HG02610 (cell line): ENCODE data around the gene RFX1.
"Not testable (repeated sequence)": the region's sequence is repeated elsewhere in the genome, so short reads cannot be mapped to it uniquely, and the experiment has no call there.

Experiments
- ATAC-seq: cut with Tn5 transposase; IDR thresholded peaks from one replicate; pipeline ENCODE4 v1.9.1; 2021; ENCODE audit warnings: mild to moderate bottlenecking, moderate library complexity; ENCODE audit not compliant: unreplicated experiment

Gene RFX1

DNA sequence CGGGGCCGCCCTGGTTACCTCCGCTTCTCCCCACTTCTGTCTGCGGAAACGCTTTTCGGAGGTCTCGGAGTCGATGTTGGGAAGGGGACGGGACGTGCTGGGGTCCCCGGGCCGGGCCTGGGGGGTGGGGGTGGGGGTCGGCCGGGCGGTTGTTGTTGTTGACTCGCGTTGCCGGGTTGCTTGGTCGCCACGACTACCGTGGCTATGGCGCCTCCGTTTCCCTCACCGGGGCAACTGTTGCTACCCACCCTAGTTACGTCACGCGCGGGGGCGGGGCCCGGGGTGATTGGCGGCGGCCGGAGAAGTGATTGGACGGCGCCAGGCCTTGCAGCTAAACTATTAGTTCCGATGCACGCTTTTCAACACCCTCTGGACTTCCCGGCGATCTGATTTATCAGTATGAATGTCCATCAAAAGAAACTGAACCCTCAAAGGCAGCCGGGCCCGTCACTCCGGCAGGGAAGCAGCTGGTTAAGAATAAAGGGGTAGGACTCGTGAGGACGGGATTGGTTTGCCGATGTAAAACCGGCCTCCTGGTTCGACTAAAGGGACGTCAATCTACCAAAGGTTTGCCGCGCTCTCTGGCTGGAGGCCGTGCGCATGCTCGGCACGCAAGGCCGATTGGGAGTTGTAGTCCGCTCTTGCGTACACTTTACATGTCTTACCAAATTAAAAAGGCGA, at the start of gene RFX1:
Gene RFX1 (minus strand): TSS at position 236 of the 681 bp plus-strand sequence. CDS start 12,477 bp downstream, outside the sequence.
- peak; percentile 81 for ATAC-seq

DNA sequence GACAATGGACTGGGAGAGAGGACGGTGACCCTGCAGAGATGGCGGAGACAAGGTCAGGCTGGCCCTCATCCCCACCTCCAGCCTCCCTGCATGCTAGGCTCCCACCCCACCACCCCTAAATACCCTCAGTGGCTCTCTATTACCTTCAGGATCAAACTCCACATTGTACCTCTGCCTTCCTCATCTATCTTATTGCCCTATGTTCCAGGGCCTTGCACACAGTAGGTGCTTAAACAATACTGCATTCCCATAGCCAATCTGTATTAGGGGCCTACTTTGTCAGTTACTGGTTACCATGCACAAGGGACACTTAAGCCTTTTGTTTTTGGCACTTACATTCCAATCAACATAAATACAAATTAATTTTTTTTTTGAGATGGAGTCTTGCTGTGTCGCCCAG, 49.3 kb upstream of the RFX1 start:
- ATAC-seq: no peak

DNA sequence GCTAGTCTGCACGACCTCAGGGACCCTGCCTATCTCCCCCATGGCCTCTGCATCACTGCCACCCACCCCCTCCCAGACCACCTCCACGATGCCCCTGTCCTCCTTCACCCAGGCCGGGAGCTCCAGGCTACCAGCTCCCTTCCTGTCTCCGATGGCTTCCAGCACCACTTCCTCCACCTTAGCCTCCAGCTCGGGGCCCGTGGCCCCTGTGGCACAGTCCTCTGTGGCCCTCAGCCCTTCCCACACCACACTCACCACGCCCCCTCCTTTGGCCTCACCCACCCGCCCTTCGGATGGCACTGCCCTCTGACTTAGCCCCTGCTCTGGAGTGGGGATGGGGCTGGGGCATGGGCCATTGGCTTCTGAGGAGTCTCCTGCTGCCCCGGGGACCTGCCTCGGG, 48.6 kb upstream of the RFX1 start:
- ATAC-seq: no peak

DNA sequence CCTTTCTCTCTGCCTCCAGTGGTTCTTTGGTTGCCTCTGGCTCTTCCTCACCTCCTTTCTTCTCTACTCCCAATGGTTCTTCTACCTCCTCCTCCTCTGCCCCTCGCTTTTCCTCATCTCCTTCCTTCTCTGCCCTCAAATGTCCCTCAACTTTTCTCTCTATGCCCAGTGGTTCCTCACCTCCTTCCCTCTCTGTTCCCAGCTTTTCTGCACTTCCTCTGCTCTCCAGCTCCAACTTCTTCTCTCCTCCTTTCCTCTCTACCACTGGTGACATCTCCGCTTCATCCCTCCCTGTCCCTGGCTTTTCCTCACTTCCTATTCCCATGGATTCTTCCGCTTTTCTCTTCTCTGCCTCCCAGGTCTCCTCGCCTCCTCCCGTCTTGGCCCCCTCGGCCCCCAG, 48.0 kb upstream of the RFX1 start:
- no peak for ATAC-seq

DNA sequence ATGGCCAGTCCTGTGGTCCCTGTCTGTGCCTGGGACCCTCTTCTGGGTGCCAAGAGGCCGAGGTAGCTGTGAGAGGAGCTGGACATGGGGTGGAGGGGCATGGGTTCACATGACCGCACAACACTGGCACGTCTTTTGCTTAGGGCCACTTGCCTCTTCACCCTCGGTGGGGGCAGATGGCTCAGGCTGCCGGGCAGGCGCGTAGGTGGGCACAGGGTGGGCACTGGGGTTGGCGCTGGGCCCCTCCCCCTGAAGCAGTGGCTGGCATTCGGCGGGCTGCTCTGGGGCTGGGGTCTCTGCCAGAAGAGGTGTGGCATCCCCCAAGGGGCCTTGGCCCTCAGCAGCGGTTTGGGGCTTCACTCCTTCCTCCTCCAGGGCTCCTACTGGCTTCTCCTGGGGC, 47.4 kb upstream of the RFX1 start:
- ATAC-seq: no peak

DNA sequence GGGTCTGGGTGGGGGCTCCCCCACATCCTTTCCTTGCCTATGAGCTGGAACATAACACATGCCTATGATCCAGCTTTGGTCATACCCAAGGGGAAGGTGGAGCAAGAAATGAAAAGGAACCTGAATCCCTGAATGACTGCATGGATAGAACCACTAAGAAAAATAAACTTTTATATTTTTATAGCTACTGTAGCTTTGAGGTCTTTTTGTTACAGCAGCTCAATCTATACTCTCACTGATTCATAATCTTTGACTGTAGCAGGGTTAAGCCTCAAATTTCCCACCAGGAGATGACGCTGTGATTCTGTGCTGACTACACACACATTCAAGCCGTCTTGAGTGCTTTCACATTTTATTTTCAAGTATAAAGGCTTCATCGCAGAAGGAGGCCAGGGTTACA, 46.9 kb upstream of the RFX1 start:
- ATAC-seq: no peak

DNA sequence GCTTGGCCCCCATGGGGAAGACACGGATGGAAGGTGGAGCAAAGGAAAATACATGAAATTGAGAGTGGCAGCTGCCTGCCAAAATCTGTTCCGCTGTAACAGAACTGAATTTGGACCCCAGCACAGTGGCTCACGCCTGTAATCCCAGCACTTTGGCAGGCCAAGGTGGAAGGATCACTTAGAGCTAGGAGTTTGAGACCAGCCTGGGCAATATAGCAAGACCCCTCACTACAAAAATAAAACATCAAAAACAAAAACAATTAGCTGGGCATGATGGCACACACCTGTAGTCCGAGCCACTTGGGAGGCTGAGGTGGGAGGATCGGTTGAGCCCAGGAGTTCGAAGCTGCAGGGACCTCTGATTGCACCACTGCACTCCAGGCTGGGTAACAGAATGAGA, 46.4 kb upstream of the RFX1 start:
- no peak for ATAC-seq

DNA sequence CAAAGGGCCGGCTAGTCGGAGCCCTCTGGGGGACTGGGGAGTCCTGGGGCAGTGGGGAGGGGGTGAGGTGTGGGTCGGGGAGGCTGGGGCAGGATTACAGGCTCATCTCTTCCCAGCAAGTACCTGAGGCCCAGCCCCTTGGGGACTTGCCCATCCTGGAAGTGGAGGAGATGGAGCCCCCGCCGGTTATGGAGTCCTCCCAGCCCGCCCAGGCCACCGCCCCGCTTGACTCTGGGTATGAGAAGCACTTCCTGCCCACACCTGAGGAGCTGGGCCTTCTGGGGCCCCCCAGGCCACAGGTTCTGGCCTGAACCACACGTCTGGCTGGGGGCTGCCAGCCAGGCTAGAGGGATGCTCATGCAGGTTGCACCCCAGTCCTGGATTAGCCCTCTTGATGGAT, 45.9 kb upstream of the RFX1 start:
- ATAC-seq: no peak

DNA sequence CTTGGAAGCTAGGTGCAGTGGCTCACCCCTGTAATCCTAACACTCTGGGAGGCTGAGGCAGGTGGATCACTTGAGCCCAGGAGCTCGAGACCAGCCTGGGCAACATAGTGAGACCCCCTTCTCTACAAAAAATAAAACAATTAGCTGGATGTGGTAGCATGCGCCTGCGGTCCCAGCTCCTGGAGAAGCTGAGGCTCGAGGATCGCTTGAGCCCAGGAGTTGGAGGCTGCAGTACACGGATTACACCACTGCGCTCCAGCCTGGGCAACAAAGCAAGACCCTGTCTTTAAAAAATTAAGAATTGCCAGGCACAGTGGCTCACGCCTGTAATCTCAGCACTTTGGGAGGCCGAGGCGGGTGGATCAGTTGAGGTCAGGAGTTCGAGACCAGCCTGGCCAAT, 44.8 kb upstream of the RFX1 start:
- not testable (repeated sequence) for ATAC-seq

DNA sequence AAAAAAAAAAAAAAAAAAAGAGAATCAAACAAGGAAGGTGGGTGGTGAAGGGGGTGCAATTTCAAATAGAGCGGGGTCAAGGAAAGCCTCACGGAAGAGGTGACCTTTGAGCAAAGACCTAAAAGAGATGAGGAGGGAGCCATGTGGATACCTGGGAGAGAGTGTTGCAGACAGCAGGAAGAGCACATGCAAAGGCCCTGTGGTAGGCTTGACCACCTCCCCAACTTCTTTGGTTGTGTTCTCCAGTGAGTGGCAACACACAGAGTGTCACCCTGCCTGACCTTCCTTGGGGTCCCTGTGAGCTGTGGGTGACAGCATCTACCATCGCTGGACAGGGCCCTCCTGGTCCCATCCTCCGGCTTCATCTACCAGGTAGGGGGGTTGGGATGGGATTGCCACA, 44.4 kb upstream of the RFX1 start:
- no peak for ATAC-seq

DNA sequence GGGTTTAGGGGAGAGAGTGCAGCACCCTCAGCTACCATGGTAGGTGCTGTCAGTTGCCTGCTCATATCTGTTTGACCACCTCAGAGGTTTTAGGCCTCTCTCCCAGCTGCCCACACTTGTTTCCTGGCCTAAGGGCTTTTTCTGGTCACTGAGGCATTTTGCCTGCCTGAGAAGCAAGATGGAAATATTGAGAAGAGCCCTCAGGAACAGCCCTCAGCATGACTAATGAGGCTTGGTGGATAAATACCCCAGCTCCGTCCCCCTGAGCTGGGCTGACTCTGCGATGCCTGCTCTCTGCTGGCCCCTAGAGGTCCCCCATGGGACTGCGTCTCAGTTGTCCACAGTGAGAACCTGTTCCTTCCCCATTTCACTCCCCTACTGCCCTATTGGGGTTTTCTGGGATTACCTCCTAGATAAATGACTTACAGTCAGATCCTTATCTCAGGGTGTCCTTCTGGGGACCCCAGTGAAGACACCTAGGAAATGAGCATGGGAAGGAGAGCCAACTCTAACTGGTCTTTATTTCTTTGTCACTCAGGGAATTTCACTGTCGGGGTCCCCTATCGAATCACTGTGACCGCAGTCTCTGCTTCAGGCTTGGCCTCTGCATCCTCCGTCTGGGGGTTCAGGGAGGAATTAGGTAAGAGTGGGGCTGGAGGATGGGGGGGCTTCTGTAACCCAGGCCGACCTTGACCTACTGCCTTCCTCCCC, 42.5 kb upstream of the RFX1 start:
- no peak for ATAC-seq

DNA sequence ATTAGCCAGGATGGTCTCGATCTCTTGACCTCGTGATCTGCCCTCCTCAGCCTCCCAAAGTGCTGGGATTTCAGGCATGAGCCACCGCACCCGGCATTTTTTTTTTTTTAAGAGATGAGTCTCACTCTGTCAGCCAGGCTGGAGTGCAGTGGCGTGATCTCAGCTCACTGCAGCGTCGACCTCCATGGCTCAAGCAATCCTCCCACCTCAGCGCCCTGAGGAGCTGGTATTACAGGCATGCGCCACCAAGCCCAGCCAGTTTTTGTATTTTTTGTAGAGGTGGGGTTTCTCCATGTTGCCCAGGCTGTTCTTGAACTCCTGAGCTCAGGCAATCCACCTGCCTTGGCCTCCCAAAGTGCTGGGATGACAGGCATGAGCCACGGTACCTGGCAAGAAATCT, 41.7 kb upstream of the RFX1 start:
- not testable (repeated sequence) for ATAC-seq

DNA sequence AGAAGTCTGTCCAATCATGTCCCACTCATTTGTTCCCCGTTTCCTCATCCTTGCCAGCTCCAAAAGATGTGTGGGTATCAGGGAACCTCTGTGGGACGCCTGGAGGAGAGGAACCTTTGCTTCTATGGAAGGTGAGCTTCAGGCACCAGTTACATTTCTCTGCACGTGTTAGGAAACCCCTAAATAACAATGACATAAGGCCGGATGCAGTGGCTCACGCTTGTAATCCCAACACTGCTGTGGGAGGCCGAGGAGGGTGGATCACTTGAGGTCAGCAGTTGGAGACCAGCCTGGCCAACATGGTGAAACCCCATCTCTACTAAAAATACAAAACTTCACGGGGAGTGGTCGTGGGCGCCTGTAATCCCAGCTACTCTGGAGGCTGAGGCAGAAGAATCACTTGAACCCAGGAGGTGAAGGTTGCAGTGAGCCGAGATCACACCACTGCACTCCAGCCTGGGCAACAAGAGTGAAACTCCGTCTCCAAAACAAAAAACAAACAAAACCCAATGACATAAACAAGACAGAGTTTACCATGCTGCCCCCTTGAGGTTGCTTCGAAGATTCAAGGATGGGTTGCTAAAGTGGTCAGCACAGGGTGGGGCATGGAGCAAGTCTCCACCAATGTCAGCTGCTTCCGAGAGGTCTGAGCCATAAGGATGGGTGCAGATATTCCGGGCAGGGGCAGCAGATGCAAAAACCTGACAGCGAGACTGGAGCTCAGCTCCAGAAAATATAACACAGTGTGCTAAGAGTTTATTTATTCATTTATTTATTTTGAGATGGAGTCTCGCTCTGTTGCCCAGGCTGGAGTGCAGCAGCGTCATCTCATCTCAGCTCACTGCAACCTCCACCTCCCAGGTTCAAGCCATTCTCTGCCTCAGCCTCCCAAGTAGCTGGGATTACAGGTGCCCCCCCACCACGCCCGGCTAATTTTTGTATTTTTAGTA, 36.8 kb upstream of the RFX1 start:
- not testable (repeated sequence) for ATAC-seq

DNA sequence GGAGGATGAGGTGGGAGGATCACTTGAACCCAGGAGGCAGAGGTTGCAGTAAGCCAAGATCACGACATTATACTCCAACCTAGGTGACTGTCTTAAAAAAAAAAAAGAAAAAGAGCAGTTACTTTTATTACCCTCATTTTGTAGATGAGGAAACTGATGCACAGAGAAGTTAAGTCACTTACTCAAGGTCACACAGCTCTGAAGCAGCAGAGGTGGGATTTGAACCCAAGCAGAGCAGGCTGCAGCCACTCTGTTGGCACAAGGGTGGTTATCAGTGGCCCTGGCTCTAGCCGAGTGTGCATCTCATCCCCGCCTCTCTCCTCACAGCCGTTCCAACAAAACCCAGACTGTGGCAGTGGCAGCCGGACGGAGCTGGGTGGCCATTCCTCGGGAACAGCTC, 33.1 kb upstream of the RFX1 start:
- no peak for ATAC-seq

DNA sequence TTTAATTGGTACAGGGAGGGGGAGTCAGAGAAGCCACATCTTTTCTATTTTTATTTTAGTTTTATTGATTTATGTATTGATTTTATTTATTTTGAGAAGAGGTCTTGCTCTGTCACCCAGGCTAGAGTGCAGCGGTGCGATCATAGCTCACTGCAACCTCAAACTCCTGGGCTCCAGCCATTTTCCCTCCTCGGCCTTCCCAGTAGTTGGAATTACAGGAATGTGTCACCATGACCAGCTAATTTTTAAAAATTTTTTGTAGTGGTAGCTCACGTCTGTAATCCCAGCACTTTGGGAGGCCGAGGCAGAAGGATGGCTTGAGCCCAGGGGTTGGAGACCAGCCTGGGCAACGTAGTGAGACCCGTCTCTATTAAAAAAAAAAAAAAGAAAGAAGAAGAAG, 29.6 kb upstream of the RFX1 start:
- no peak for ATAC-seq

DNA sequence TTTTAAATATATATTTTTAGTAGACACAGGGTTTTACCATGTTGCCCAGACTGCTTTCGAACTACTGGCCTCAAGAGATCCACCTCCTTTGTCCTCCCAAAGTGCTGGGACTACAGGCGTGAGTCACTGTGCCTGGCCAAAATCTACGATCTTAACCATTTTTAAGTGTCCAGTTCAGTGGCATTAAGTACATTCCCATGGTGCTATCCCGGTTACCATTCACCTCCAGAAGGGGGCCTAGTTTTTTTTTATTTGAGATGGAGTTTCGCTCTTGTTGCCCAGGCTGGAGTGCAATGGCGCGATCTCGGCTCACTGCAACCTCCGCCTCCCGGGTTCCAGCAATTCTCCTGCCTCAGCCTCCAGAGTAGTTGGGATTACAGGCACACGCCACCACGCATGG, 29.0 kb upstream of the RFX1 start:
- not testable (repeated sequence) for ATAC-seq

DNA sequence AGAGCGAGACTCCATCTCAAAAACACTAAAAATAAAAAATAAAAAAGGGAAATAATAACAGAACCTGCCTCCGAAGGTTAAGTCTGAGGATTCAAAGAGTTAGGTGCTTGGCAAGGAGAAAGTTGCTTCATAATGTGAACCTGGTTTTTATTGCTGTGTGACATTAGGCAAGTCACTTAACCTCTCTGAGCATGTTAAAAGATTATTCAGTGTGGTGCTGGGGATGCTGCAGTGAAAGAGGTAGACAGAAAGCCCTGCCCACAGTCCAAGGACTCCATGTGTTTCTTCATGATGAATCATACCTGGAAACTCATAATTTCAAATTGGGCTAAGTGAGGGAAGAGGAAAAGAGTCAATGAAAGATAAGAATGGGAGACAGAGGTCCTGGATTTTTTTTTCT, 27.8 kb upstream of the RFX1 start:
- ATAC-seq: no peak

DNA sequence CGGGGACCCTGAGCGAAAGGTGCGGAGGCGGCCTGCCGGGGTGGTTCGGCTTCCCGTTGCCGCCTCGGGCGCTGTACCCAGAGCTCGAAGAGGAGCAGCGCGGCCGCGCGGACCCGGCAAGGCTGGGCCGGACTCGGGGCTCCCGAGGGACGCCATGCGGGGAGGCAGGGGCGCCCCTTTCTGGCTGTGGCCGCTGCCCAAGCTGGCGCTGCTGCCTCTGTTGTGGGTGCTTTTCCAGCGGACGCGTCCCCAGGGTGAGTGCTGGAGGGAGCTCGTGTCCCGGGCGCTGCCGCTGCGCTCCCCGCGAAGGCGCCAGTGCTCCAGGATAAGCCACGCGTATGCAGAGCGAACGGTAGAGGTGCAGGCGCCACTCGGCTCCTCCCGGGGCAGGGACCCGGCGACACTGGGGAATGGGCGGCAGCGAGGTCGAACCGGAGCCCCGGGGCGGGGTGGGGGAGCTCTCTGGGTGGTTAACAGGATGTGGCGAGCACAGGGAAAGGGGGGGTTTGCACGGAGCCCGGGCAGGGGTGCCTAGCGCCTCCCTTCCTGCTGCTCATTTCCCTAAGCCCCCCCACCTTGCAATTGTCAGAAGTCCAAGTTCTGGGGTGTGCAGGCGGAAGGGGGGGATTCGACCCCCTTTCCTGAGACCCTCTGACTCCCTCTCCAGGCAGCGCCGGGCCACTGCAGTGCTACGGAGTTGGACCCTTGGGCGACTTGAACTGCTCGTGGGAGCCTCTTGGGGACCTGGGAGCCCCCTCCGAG, 25.8 kb upstream of the RFX1 start, which contains the start of gene IL27RA:
Gene IL27RA (plus strand): TSS at position 44 of the 762 bp plus-strand sequence. CDS start 111 bp downstream, at position 155.
- peak; percentile 53 for ATAC-seq

DNA sequence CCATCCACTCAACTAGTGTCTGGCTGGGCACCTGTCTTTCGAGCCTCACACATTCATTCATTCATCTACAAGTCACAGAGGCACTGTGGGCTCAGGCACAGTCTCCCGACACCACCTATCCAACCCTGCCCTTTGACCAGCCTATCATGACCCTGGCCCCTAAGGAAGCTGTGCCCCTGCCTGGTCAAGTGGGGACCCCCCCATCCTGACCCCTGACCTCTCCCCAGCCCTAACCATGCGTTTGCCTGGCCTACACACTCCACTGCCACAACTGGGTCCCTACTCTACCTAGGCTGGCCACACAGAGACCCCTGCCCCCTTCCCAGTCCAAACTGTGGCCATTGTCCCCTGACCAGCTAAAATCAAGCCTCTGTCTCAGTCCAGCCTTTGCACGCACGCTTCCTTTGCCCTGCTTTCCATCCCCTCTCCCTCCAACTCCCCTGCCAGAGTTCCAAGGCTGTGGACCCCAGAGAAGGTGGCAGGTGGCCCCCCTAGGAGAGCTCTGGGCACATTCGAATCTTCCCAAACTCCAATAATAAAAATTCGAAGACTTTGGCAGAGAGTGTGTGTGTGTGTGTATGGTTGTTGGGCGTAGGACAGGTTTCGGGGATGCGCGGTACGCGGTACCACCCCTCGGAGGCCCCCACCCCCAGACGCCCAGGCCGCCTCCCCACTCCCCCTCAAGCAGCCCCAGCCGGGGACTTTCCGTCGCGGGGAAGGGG, 25.0 kb upstream of the RFX1 start:
- ATAC-seq: no peak

DNA sequence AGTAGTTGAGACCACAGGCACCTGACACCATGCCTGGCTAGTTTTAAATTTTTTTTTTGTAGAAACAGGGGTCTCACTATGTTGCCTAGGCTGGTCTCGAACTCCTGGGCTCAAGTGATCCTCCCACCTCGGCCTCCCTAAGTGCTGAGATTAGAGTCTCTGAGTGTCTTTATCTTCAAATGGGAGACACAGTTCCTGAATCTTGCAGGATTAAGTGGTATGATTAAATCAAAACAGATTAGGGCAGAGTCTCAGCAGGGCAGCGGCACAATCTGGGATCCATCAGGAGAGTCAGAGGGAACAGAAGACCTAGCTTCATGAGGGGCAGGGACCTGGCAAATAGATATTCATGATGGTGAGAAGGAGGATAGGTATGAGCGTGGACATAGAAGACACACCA, 22.8 kb upstream of the RFX1 start:
- ATAC-seq: no peak
